NCI-H1092 (cell line): ENCODE data around the gene BAK1.
"Not testable (repeated sequence)": the region's sequence is repeated elsewhere in the genome, so short reads cannot be mapped to it uniquely, and the experiment has no call there.

Experiments
- DNase-seq: peaks from one replicate; lab custom pipeline; 2025; lab: John Stamatoyannopoulos, UW

BAK1 gene

DNA sequence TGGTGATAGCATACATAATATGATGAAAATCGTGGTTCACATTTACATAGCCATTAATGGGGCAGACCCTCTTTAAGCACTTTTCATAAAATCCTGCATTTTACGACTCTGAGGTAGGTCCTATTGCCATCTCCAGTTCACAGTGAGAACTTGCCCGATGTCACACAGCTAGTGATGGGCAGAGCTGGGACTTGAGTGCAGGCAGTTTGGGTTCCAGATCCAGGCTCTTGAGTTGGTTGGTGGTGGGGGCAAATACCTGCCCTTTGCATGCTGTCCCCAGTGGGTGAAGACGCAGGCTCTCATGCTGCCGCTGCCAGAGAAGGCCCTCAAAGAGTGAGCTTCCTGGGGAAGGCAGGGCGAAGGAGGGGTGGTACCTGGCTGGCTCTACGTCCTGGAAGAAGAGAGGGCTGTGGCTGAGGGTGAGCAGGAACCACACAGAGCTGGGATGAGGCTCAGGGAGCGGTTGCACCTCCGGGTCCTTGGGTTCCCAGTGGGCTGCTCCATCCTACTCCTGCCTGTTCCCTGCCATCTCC lies 6.1 kb upstream of the BAK1 start:
- DNase-seq = no peak

DNA sequence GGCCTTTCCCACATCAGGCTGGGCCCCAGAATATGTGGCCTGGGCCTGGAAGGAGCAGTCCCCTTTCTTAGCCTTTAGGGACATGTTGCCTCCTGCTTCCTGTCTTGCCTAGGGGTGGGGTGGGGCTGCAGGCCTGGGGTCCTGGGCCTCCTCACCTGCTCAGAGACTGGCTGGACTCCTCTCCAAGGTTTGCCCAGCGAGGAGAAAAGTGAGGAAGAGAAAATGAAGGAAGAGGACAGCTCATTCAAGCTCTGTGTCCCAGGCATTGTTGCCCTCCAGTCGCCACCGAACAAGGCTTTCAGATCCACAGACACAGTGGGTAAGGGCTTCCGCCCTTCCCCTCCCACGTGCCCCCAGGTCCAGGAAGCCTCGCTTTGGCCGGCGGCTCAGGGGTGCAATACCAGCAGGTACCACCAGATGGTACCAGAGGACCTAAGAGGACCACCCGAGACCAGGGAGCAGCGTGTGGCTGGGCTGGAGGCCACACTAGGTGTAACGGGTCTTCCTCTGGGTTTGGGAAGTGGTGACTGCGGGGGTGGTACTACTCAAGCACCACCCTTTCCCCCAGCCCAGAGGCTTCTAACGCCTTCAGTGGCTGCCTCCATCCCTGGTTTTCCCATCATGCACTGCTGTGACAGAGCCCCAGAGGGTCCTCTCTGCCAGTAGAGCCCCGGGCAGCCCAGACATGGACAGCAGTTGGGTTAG lies 5.5 kb upstream of the BAK1 start:
- DNase-seq = peak; percentile 47

DNA sequence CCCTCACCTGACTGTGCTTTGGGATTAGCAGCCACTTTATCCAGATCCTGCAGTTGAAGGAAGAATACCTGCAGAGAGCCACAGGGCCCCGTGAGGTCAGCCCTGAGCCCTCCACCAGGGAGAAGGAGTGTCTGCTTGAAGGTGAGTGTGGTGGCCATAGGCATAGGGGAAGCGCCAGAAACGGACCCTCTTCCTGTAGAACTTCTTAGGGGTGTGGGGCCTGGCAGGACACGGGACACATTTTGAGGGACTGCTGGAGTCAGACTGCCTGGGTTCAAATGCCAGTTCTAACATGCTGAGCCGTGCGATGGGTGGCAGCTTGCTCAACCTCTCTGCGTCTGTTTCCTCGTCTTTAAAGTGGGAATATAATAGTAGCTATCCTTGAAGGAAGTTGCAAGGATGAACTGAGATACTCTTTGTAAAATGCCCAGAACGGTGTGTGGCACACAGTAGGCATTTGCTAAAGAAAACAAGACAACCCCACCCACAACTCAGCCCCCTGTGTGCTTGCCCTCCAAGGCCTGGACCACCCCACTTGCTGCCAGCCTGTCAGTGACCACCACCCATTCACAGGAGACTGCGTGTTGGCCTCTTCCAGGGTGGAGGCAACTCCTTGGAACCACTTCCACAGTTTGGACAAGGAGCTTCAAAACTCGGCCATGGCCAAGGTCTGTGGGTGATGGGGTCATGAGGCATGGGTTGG lies 4.8 kb upstream of the BAK1 start:
- DNase-seq = no peak

DNA sequence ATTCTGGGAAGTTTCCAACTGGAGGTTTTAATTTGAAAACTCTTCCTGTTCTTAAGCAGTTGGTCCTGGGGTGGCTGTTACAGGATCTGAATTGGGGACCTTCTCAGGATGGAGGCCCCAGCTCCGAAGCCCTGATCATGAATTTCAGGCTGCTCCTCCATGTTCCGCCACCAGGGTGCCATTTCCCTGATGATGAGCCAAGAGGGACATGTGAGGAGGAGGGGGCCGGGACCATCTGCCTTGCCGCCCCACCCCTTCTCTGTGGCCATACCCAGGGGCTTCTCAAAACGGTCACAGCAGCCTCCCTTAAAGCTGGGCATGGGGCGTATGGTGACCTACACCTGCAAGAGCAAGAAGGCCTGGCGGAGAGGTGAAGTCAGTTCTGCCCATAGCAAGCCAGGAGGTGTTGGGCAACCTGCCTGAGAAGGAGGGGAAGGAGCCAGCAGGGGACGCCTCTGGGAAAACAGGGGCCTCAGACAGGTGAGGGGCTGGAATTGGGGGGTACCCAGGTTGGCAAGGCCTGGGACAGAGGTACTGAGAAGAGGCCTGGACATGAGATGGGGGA lies 3.6 kb upstream of the BAK1 start:
- no peak for DNase-seq

DNA sequence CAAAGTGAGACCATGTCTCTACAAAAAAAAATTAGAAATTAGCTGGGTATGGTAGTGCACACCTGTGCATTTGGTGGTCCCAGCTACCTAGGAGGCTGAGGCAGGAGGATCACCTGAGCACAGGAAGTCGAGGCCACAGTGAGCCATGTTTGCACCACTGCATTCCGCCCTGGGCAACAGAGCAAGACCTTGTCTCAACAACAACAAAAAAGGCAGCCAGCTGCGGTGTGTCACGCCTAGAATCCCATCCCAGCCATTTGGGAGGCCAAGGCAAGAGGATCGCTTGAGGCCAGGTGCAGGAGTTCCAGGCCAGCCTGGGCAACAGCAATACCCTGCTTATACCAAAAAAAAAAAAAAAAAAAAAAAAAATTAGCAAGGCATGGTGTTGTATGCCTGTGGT lies 1.1 kb upstream of the BAK1 start:
- DNase-seq = no peak

DNA sequence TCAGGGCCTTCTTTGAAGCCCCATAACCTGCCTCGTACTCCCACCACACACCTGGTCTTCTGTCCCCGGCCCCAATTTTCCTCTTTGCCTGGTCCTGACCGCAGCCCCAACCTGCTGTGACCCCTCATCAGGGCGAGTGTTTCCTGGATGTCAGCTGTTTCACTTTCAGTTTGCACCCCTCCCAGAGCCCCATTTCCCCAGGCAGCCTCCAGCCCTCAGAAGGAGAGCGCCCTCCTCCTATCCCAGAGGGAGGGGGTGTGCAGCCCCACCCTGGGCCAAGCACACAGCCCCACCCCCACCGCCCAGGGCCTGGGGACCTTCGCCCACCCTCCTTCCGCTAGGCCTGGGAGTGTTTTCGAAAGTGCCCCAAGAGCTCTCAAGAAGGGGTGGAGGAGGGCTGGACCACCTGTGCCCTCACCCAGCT lies 1.5 kb downstream of the BAK1 start:
- DNase-seq = no peak

DNA sequence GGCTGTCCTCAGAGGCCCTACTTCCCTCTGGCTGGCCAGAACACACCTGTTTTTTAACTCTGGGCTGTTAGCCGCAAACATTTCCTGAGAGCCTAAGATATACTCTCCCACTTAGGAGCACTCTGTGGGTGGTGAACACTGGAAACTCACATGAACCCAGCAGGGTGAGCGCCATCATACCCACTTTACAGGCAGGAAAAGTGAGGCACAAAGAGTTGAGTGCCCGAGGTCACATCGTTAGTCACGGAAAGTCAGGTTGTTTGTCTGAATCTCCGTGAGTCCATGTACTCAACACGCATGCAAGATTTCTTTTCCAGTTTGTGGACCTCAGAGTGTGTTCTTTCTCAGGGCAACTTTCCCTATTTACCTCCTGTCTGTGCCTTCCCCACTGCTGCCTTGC lies 1.9 kb downstream of the BAK1 start:
- DNase-seq = no peak

DNA sequence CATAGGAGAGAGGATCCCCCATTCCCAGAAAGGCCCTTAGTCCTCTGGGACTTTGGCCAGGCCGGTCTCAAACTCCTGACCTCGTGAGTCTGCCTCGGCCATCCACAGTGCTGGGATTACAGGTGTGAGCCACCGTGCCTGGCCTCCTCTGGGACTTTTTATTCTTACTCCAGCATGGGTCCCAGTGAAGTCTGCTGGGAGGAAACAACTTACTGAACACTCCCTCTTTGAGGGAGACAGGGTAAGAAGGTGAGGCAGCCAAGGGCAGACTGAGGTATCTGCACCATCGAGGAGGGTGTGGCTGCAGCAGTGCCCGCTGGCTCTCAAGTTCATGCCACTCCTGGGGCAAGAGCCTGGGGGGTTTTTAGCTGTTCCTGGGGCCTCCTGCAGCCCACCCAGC lies 2.4 kb downstream of the BAK1 start:
- DNase-seq = no peak

DNA sequence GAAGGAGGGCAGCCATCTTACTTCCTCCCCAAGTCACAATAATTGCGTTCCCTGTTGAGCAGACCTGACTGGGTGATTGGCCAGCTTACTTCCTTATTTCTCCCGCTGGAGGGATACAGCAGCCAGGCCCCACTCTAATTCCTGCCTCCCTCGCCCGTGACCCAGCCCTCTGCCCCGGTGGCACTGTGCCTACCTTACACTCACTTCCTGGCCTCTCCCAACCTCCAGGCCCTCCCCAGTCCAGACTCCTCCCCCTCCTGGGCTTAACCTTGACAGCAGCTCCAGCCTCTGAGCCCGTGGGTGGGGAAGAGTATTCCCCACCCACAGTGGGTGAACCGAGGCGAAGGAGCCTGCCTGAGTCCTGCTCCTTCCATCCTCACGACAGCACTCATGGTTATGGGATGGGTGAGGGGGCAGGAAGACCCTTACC lies 3.0 kb downstream of the BAK1 start:
- DNase-seq = no peak

DNA sequence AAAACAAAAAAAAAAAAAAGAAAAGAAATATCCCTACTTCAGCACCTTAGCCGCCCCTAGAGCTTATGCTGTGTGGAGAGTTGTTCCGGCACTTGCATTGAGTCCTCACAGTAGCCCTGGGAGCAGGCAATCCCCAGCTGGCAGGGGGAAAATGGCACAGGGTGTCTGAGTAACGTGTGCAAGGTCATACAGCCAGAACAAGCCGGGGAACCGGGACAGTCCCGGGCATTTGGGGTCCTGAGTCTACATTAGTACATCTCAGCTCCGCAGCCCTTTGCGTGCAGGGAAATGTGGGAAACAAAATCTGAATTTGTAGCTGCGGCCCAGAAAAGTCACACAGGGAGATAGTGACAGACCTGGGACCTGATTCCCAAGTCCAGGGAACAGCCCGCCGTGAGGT lies 3.4 kb downstream of the BAK1 start:
- DNase-seq = no peak

DNA sequence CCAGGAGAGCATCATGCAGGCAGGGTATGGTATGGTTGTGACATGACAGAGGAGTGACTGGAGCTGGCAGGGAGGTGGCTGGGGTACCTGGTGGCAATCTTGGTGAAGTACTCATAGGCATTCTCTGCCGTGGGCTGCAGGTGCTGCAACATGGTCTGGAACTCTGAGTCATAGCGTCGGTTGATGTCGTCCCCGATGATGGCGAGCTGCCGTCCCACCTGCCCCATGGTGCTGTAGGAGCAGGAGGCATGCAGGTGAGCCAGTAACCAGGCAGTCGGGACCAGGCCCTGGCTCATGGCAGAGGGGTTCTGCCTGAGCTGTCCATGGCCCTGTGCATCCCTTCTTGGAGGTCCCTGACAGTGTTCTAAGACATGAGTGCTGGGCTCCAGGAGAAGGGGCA lies 4.9 kb downstream of the BAK1 start:
- no peak for DNase-seq

DNA sequence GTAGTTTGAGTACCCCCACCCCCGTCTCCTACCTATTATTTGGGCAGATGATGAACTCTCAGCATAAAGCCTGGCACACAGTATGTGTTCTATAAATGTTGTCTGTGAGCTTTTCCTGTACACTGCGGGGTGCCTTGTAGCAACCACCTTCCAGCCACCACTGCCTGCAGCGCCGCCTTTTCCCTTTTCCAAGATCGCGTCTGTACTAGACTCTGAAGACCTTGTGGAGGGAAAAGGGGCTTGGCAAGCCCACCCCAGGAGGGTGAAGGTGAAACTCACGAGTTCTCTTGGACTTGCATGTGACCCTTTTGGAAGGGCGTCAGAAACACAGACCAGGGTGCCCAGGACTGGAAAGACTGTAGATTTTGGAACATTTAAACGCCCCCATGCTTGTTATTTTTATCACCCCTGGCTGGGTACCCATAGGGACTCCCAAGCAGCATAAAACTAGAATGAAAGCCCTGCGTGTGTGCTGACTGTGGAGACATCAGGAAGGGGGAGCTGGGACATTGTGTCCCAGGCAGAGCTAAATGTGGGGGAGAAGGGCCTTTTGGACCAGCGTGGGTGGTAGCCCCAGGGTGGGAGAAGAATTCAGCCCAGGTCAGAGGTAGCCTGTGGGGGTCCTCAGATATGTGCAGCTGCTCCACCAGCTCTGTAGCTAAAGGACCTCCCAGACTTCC lies 8.3 kb downstream of the BAK1 start:
- no peak for DNase-seq

DNA sequence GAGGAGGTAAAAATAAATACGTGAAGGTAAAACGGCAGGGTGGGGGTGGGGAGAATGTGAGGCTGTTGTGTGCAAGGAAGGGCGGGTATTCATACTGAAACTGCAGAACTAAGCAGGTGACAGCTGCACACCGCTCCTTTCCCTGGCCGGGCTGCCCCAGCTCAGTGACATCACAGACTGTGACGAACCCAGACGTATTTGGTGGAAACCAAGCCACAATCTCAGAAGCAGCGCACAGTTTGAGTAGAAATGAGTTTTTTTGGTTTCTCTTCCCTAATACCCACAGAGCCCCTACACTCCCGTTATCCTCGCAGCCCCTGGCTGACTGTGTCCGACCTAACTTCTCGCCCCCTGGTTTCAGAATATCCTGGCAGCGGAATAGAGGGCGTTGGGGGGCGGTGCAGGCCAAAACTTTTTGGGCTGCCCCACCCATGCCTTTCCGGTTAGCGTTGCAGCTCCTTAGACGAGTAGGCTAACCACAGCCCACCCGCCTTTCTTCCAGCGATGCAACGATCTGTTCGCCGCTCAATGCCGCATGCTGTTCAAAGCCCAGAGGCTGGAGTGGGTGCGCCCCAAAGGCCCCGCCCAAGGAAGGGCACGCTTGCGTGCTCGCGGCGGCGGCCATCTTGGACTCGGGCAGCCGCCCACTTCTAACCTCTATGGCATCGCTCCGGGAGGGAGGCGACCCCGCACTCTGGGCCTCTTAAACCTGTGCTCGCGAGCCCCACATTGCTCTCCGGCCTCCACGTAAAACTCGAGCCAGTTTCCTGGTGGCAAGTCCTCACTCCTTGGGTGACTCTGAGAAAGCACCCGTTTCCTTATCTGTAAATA lies 9.1 kb downstream of the BAK1 start:
- peak; percentile 36 for DNase-seq

DNA sequence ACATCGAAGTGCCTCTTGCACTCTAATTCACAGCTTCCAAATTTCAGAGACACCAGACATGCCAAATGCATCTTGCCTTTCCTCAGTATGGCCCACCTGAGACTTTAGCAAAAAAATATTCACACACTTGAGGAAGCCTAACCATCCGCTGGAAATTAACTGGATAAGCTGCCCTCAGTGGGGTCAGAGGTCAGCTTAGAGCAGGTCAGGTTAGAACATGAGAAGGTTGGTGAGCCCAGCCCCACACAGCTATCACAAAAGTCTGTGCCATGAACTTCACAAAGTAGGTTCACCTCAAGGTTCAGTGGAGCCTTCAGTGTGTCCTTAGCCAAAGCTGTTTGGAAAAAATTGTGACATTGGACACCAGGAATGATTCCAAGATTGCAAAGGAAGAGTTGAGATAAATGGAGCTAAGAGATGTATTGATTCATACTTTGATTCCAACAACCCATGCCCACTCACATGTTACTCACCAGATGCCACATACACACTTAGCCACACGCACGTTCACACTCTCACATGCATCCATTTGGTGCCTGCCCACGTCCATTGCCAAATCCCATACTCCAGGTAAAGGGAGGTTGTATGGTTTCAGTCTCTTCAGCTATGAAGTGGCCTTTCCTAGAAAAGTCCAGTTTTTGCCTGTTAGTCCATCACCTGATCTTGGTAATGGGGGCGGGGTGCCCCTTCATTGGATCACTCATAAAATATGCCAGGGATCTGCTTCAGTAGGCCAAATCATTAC lies 11.1 kb downstream of the BAK1 start:
- no peak for DNase-seq

DNA sequence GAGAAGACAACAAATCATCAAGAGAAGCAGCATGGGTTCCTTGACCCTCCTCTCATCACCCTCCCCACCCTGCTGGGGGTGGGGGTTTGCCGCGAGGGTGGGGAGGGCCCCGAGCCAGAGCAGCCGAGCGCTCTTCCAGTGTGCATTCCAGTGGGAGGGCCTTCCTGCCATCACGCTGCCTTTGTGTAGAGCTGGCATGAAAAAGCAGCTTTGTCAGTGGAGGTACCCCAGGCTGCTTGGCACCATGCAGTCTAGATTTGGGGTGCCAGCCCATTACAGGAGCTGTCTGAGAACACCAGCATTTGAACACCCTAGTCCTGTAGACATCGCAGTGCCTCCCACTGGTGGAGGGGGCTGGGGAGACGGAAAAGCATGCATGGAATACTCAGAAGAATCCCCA lies 12.2 kb downstream of the BAK1 start:
- no peak for DNase-seq

DNA sequence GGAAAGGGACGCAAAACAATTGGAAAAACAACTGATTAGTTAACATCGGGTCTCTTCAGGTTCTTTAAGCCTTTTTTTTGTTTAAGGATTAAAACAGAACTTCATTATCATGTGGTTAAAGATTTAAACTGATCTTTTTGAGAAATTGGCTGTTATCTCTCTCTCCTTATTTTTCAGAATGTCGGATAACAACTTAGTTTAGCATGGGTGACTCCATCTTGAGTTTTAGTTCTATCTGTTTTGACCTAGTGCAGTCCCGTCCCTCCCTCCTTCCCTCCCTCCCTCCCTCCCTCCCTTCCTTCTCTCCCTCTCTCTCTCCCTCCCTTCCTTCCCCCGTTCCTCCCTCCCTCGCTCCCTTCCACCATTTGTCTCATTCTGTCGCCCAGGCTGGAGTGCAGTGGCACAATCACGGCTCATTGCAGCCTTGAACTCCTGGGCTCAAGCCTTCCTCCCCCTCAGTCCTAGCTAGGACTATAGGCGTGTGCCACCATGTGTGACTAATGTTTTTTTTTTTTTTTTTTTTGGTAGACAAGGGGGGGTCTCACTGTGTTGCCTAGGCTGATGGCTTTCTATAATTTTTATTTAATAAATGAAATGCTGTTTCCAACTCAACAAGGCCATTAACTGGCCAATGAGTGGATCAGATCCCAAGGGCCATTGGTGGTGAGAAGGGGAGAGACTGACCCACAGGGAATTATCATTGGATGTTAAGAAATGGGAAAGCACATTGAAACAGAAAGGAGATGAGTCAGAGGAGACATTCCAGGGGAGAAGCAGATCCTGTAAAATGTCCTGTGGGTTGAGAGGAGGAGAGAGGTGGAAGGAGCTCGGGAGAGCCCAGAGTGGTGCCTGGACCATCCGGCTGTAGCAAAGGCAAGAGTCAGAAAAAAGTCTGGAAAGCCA lies 13.6 kb downstream of the BAK1 start:
- no peak for DNase-seq

DNA sequence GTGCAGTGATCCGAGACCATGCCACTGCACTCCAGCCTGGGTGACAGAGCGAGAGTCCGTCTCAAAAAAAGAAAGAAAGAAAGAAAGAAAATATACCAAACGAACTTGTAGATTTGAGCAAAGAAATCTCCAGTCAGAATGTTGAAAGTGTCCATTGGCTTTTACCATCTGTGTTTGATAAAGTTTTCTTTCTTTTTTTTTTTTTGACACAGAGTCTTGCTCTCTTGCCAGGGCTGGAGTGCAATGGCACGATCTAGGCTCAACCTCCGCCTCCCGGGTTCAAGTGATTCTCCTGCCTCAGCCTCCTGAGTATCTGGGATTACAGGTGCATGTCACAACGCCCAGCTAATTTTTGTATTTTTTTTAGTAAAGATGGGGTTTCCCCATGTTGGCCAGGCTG lies 21.3 kb downstream of the BAK1 start:
- no peak for DNase-seq

DNA sequence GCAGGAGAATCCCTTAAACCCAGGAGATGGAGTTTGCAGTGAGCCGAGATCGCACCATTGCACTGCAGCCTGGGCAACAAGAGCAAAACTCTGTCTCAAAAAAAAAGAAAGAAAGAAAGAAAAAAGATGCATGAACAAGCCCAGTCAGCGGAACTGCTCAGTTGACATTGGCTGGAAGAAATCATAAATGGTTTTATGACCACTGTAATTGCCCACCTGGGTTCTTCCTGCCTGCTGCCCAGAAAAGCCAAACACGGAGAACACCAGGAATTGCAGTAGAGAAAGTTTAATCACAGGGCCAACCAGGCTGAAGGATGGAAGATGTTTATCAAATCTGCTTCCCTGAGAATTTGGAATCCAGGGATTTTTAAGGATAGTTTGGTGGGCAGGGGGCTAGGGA lies 22.7 kb downstream of the BAK1 start:
- DNase-seq = no peak

DNA sequence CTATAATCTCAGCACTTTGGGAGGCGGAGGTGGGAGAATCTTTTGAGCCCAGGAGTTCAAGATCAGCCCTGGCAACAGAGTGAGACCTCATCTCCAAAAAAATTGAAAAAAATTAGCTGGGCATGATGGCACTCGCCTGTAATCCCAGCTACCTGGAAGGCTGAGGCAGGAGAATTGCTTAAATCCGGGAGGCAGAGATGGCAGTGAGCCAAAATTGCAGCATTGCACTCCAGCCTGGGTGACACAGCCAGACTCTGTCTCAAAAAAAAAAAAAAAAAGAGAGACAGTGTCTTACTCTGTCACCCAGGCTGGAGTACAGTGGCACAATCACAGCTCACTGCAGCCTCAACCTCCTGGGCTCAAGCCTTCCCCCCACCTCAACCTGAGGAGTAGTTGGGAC lies 27.2 kb downstream of the BAK1 start:
- DNase-seq = not testable (repeated sequence)

DNA sequence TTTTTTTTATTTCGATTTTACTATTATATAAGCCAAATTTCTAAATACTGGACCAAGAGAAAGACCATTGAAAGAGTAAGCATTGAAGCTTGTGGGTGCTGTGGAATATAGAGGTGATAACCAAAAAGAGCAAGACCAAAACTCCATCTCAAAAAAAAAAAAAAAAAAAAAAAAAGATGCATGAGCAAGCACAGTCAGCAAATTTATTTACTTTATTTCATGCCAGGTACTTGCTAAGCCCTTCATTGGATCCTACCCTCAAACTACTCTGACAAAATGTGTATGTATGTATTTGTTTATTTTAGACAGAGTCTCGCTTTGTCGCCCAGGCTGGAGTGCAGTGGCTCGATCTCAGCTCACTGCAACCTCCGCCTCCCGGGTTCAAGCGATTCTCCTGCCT lies 27.8 kb downstream of the BAK1 start:
- no peak for DNase-seq
